ENCODE data around the gene SOX6. TPM values are rescaled to one million over a fixed set of nuclear protein-coding genes. Genes with fewer than 3 reads are reported as not detected.

The SOX6 gene
- total and polyA plus RNA-seq, 2 donors (not counting 3 experiments of a cell fraction or from before 2014, with no cell fraction given) = 0.14 to 3.7 TPM

GRCh38 chr11:16310943-16311342 lies 45.4 kb downstream of the SOX6 start:
- BruUV-seq (replicated peaks) = no TSS peak
- H3K79me2 ChIP-seq (ENCODE audit: control insufficient read depth, insufficient read depth, low read length) = no peaks in the 10 kb centered on the region
- CTCF ChIA-PET = interaction anchor here (0.6 to 1.5 kb wide), 2 partner anchors 11 to 31 kb away, joined by 3 to 4 read pairs; no protein-coding TSS in a partner anchor
- POLR2A ChIA-PET = no interaction called here
- H3K9ac ChIP-seq (replicated peaks; ENCODE audit: extremely low read depth, insufficient read depth, low read length) = no peak overlapping the region
- no peak overlapping the region for H3K4me3 ChIP-seq (replicated peaks in 1 of 3; ENCODE audit: insufficient read depth in 1 of 3, low read depth in 1 of 3, low read length in 3 of 3)
- no peaks in the 10 kb centered on the region for H3K9me1 ChIP-seq (replicated peaks; ENCODE audit: control insufficient read depth, extremely low read depth, insufficient read depth, low read length)
- no peak overlapping the region for H3K27ac ChIP-seq (ENCODE audit: insufficient read depth, low read depth, low read length)
- H2AFZ ChIP-seq (ENCODE audit: low read depth, low read length) = no peak overlapping the region
- no peaks in the 10 kb centered on the region for H3K9me3 ChIP-seq (replicated peaks; ENCODE audit: control insufficient read depth, insufficient read depth, low read length)
- dilution Hi-C loops (cut with MboI; ENCODE audit: extremely low pct_ligation_motif_present, low sequenced_read_pairs) = no loop called here
- no peak overlapping the region for H3K4me2 ChIP-seq (ENCODE audit: insufficient read depth, low read length)
- no peaks in the 10 kb centered on the region for H3K27me3 ChIP-seq (ENCODE audit: control insufficient read depth in 2 of 2, insufficient read depth in 2 of 2, low read length in 2 of 2)
- no peak for DNase-seq (ENCODE audit: low read depth, low spot score)
- H3K4me1 ChIP-seq (ENCODE audit: control insufficient read depth, extremely low read depth, insufficient read depth, low read length) = no peaks in the 10 kb centered on the region
- TF ChIP-seq MAX (IDR thresholded peaks at IDR 0.05; ENCODE audit: insufficient read depth, insufficient read length) (no peak), EZH2 (IDR thresholded peaks at IDR 0.05; ENCODE audit: borderline replicate concordance, low read depth, low read length, severe bottlenecking) (no peak), POLR2AphosphoS5 (IDR thresholded peaks at IDR 0.05; ENCODE audit: insufficient read depth, low read depth, low read length) (no peak), GATA2 (IDR thresholded peaks at IDR 0.05; ENCODE audit: insufficient read depth, insufficient read length, low read depth, low read length) (no peak), JUN (IDR thresholded peaks at IDR 0.05; ENCODE audit: borderline replicate concordance, insufficient read depth, insufficient read length, low read depth) (no peak), CTCF (IDR thresholded peaks at IDR 0.05; ENCODE audit: extremely low read depth in 1 of 2, insufficient read depth in 1 of 2, low read depth in 1 of 2, low read length in 2 of 2) (no peak), FOS (IDR thresholded peaks at IDR 0.05; ENCODE audit: borderline replicate concordance, insufficient read depth, low read length) (no peak), MYC (IDR thresholded peaks at IDR 0.05; ENCODE audit: low read depth, low read length) (no peak), POLR2A (IDR thresholded peaks at IDR 0.05; ENCODE audit: low read depth, low read length) (no peak)
- H4K20me1 ChIP-seq (replicated peaks; ENCODE audit: control insufficient read depth, extremely low read depth, insufficient read depth, low read length) = no peaks in the 10 kb centered on the region
- FAIRE-seq = no peak
- intact Hi-C loops (cut with micrococcal nuclease) = no loop called here
- H3K36me3 ChIP-seq (ENCODE audit: control insufficient read depth in 2 of 2, extremely low read depth in 1 of 2, insufficient read depth in 2 of 2, low read length in 2 of 2) = no peaks in the 10 kb centered on the region
